GM19193 (cell line): ENCODE measurements around the gene ADD2.

Source experiments
- POLR2A ChIP-seq: IDR thresholded peaks from 4 replicates; pipeline ENCODE4 v1.6.1; 2011; ENCODE audit not compliant: insufficient read depth, insufficient read length; ENCODE audit errors: extremely low read depth

Gene ADD2

GRCh38 chr2:70671092-70671675, 96.8 kb downstream of the ADD2 start:
- TF ChIP-seq POLR2A, result no peak

GRCh38 chr2:70670626-70671025, 97.4 kb downstream of the ADD2 start:
- no peak for TF ChIP-seq POLR2A

- TF ChIP-seq POLR2A, result no peak
Observed at GRCh38 chr2:70670202-70670601, 97.8 kb downstream of the ADD2 start.

- no peak for TF ChIP-seq POLR2A
Observed at GRCh38 chr2:70668911-70669310, 99.1 kb downstream of the ADD2 start.

GRCh38 chr2:70668432-70668831, 99.6 kb downstream of the ADD2 start:
- TF ChIP-seq POLR2A, result no peak

GRCh38 chr2:70664525-70664924, 103.5 kb downstream of the ADD2 start:
- no peak for TF ChIP-seq POLR2A

GRCh38 chr2:70663411-70663810, 104.6 kb downstream of the ADD2 start:
- TF ChIP-seq POLR2A, result no peak

- no peak for TF ChIP-seq POLR2A
Observed at GRCh38 chr2:70659551-70659950, 108.4 kb downstream of the ADD2 start.

GRCh38 chr2:70658476-70658875, 109.5 kb downstream of the ADD2 start:
- no peak for TF ChIP-seq POLR2A

- TF ChIP-seq POLR2A, result no peak
Observed at GRCh38 chr2:70657246-70657645, 110.8 kb downstream of the ADD2 start.

GRCh38 chr2:70656421-70657010, 111.5 kb downstream of the ADD2 start:
- TF ChIP-seq POLR2A, result no peak

GRCh38 chr2:70655786-70656185, 112.2 kb downstream of the ADD2 start:
- no peak for TF ChIP-seq POLR2A

- no peak for TF ChIP-seq POLR2A
Observed at GRCh38 chr2:70651727-70652126, 116.3 kb downstream of the ADD2 start.

GRCh38 chr2:70651014-70651413, 117.0 kb downstream of the ADD2 start:
- no peak for TF ChIP-seq POLR2A

- TF ChIP-seq POLR2A, result no peak
Observed at GRCh38 chr2:70648961-70649360, 119.0 kb downstream of the ADD2 start.

- no peak for TF ChIP-seq POLR2A
Observed at GRCh38 chr2:70647873-70648481, 120.0 kb downstream of the ADD2 start.

GRCh38 chr2:70646420-70646818, 121.6 kb downstream of the ADD2 start:
- TF ChIP-seq POLR2A, result no peak

- no peak for TF ChIP-seq POLR2A
Observed at GRCh38 chr2:70645733-70646419, 122.1 kb downstream of the ADD2 start.
